NT2/D1 (cell line): ENCODE measurements around the gene SPOCD1.
A peak's percentile ranks its signal among the peaks of the same experiment; 100 is the strongest.

Source experiments
- DNase-seq: peaks from one replicate; pipeline ENCODE4 v3.0.0-alpha.2; 2011; ENCODE audit warnings: low read depth, low spot score
- H3K27me3 ChIP-seq: 2 replicates; pipeline ENCODE4 v1.6.0; 2011; ENCODE audit warnings: mild to moderate bottlenecking; ENCODE audit not compliant: insufficient read length, insufficient read depth
- H3K36me3 ChIP-seq: 2 replicates; pipeline ENCODE4 v1.6.1; 2011; ENCODE audit warnings: mild to moderate bottlenecking, low read length, mixed read lengths; ENCODE audit not compliant: insufficient read depth, insufficient read length
- H3K4me1 ChIP-seq: 2 replicates; pipeline ENCODE4 v1.5.1; 2011; ENCODE audit not compliant: insufficient read depth, insufficient read length
- H3K4me3 ChIP-seq: 2 replicates; pipeline ENCODE4 v1.5.1; 2011; ENCODE audit warnings: low read depth; ENCODE audit not compliant: insufficient read length
- H3K9ac ChIP-seq: 2 replicates; pipeline ENCODE4 v1.6.0; 2011; ENCODE audit warnings: low read depth; ENCODE audit not compliant: insufficient read length
- H3K9me3 ChIP-seq: 2 replicates; pipeline ENCODE4 v1.5.1; 2011; ENCODE audit warnings: mild to moderate bottlenecking, low read length; ENCODE audit not compliant: insufficient read depth
- SUZ12 ChIP-seq: IDR thresholded peaks from 2 replicates; pipeline ENCODE4 v1.6.1; 2011; ENCODE audit not compliant: insufficient read length, insufficient read depth; ENCODE audit errors: extremely low read depth
- YY1 ChIP-seq: IDR thresholded peaks from 2 replicates; pipeline ENCODE4 v1.6.1; 2011; ENCODE audit not compliant: insufficient read length, insufficient read depth
- ZNF274 ChIP-seq: IDR thresholded peaks from 2 replicates; pipeline ENCODE4 v1.6.1; 2011; ENCODE audit warnings: mild to moderate bottlenecking, low read depth, low read length

The SPOCD1 gene

DNA sequence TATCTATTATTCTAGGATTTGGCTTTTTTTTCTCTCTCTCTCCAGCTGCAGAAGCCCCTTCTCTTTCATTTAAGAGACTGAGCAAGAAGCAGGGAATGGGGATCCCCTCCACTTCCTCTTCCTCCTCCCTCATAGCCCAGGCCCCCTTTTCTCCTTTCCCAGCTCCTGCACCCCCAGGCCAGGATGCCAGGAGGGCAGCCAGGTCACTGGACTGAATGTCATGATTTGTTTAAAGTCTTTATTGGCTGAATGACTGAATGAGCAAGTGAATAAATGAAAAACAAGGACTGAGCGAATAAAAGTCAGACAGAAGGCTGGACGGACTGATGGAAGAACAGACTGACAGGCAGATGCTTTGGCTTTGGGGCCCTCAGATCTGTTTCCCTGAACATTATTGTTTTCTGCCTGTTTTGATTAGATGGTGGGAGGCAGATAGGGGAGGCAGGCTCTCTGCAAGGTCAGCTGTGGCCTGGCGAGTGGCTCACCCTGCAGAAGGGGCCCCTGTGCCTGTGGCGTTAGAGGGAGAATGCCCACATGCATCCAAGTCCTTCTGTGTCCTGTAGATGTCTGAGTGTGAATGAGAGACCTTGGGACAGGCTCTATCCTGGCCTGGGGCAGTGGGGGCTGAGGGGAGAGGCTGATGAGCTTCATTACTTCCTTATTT, 31.3 kb downstream of the SPOCD1 start:
- no peak overlapping the region for H3K9ac ChIP-seq

DNA sequence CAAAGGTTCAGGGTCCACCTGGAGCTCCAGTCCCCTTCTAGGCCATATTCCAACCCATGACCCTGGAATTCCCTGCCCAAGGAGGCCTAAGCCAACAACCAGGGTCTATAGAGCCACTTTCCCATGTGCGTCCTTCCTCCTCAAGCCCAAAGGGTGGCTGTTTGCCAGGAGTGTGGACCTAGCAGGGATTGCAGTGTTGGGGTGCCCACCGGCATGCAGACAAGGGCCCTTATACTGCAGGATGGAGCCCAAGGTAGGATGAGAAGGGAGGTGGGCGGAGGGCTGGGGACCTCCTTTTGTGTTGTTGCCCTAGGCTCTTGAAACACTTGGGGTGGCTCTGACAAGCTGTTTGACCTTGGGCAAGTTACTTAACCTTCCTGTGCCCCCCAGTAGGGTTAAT, 32.0 kb downstream of the SPOCD1 start:
- Histone ChIP-seq H3K36me3 (no peaks in the 10 kb centered on the region), H3K9me3 (no peaks in the 10 kb centered on the region), H3K27me3 (no peaks in the 10 kb centered on the region), H3K4me1 (peaks cover 22% of the 10 kb centered on the region), H3K9ac (no peak overlapping the region), H3K4me3 (no peak overlapping the region)
- no peak for DNase-seq
- no peak for TF ChIP-seq ZNF274
- TF ChIP-seq SUZ12, result no peak
- TF ChIP-seq YY1, result no peak

More for the DNA sequence above, 31.3 kb downstream of the SPOCD1 start:
- DNase-seq, result no peak
- Histone ChIP-seq H3K9me3 (no peaks in the 10 kb centered on the region), H3K27me3 (no peaks in the 10 kb centered on the region), H3K36me3 (no peaks in the 10 kb centered on the region), H3K4me3 (no peak overlapping the region), H3K4me1 (peaks cover 24% of the 10 kb centered on the region)
- TF ChIP-seq SUZ12 (no peak), YY1 (no peak), ZNF274 (no peak)

DNA sequence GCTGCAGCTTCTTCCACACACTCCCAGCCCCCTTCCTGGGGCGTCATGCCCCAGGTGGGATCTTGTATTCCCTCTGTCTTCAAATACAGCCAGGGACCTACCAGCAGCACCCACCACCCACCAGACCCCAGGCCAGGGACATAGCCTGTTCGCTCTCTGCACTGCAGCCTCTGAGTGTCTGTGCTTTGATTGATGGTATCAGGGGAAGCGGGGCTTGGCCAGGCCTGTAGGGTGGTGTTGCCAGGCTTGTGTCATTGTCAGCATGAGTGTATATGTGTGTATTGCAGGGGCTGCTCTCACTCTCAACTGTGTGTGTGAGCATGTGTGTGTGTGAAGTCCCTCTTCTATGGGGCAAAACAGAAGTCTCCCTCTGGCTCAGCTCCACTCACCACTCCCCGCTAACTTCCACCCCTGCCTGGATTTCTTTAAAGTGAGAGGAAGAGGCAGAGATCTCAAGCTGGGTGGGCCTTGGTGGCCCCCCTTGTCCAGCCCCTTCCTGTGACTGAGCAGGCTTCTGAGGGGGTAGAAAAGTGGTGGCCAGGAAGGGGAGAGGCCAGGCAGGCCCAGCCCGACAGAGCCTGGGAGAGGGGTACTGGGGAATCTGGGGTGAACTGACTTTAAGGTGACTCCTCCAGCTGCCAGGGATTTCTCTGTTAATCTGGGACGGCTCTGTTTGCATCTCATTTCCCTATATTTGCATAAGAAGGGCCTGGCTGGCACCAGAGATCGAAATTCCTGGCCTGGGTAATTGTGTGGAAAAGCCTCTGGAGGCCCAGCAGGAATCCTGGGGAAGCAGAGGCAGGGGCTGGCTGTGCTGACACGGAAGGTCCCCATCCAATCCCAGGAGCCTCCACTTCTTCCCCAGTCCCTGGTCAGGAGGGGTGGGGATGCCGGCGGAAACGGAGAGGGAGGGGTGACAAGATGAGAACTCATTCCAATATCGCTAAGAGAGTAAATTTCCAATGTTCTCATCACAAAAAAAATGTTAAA, 33.1 kb downstream of the SPOCD1 start:
- H3K4me1 ChIP-seq, result peaks cover 19% of the 10 kb centered on the region
- no peaks in the 10 kb centered on the region for H3K9me3 ChIP-seq
- H3K36me3 ChIP-seq, result no peaks in the 10 kb centered on the region
- no peaks in the 10 kb centered on the region for H3K27me3 ChIP-seq
- peak overlapping the region; percentile 57 for H3K9ac ChIP-seq
- H3K4me3 ChIP-seq, result no peak overlapping the region
- DNase-seq, result peak; percentile 71
- no peak for TF ChIP-seq YY1
- no peak for TF ChIP-seq ZNF274
- no peak for TF ChIP-seq SUZ12

DNA sequence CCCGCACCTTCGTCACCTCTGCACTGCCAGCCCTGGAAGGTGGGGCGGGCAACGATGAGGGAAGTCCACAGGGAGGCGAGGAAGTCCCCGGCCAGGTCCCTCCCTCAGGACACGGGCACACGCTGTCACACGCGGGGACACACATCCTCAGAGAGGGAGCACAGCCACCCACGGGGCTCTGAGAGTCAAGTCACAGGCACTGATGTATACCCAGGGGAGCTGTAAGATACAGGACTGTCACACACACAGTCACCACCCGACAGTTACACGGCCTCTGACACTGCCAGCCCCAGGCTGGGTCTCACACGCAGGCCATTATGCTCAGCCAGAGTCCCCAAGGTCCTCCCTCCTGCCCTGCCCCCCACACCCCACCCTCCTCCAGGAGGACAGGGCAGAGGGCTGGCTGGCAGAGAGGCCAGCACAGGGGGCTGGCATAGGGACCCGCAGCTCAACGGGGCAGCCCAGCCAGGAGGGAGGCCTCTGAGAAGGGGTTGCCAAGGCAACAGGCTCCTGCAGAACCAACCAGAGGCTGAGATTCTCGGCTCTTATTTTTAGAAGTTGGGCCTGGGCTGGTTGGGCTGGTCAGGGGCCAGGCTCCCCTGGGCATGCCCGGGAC, 34.0 kb downstream of the SPOCD1 start:
- Histone ChIP-seq H3K9ac (peak overlapping the region; percentile 57), H3K36me3 (no peaks in the 10 kb centered on the region), H3K4me1 (peaks cover 21% of the 10 kb centered on the region), H3K4me3 (no peak overlapping the region), H3K27me3 (no peaks in the 10 kb centered on the region), H3K9me3 (no peaks in the 10 kb centered on the region)
- no peak for DNase-seq
- TF ChIP-seq ZNF274, result no peak
- TF ChIP-seq SUZ12, result no peak
- TF ChIP-seq YY1, result no peak

DNA sequence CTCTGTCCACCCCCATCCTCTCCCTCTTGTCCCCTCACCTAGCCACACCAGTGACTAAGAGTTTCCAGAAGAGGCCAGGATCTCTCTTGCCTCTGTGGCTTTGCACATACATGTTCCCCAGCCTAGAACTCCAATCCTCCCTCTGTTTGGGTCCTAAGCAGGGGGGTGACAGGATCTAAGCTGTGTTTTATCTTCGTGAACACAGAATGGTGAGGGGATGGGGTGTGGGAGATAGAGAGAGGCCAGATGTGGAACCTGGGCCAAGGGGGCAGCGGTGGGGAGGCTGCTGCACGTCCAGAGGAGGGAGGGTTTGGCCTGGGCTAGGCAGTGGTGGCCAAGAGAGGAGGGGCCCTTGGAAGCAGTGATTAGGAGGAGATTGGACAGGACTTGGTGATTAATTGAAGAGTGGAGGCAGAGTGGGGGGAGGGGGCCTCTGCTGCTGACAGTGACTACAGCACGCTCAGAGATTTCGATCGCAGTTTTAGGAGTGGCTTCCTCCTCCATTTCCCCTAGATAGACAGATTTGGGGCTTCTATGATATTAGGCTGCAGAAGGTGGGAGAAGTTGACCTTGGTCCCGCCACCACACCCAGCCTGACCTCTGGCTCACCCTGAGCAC, 34.6 kb downstream of the SPOCD1 start:
- no peak overlapping the region for H3K9ac ChIP-seq
- no peak for DNase-seq

DNA sequence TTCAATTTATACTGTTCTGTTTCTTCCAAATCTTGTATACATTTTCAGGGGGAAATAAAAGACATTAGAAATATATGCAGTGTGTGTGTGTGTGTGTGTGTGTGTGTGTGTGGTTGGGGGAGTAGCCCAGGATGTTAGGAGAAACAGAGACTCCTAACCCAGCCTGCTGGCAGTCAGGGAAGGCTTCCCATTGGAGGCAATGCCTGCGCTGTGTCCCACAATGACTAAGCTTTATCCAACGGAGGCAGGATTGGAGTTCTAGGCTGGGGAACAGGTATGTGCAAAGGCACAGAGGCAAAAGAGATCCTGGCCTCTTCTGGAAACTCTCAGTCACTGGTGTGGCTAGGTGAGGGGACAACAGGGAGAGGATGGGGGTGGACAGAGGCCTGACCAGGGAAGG, 35.2 kb downstream of the SPOCD1 start:
- peaks cover 28% of the 10 kb centered on the region for H3K4me1 ChIP-seq
- no peaks in the 10 kb centered on the region for H3K9me3 ChIP-seq
- no peak overlapping the region for H3K9ac ChIP-seq
- no peaks in the 10 kb centered on the region for H3K36me3 ChIP-seq
- DNase-seq, result no peak
- H3K27me3 ChIP-seq, result no peaks in the 10 kb centered on the region
- TF ChIP-seq YY1, result no peak
- TF ChIP-seq ZNF274, result no peak
- TF ChIP-seq SUZ12, result no peak
- no peak overlapping the region for H3K4me3 ChIP-seq

More for the DNA sequence above, 34.6 kb downstream of the SPOCD1 start:
- H3K36me3 ChIP-seq, result no peaks in the 10 kb centered on the region
- no peak overlapping the region for H3K4me3 ChIP-seq
- H3K4me1 ChIP-seq, result peaks cover 26% of the 10 kb centered on the region
- H3K27me3 ChIP-seq, result no peaks in the 10 kb centered on the region
- no peaks in the 10 kb centered on the region for H3K9me3 ChIP-seq
- TF ChIP-seq YY1 (no peak), SUZ12 (no peak), ZNF274 (no peak)

DNA sequence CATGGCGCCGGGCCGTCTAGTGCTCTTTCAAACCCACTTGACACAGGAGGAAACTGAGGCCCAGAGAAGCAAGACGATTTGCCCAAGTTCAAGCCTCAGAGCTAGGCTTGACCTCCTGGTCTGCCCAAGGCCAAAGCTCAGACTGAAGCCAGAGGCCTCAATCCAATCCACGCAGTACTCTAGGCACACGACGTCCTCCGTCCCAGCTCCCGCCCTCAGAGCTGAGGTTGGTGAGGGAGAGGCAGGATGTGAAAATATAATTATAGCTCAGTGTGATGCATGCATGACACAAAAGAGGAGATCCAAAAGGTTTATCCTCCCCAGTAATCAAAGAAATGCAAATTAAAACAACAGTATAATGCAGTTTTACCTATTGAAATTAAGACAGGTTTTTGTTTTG, 36.1 kb downstream of the SPOCD1 start:
- no peak for DNase-seq
- H3K4me3 ChIP-seq, result no peak overlapping the region
- no peaks in the 10 kb centered on the region for H3K36me3 ChIP-seq
- TF ChIP-seq SUZ12 (no peak), YY1 (no peak), ZNF274 (no peak)
- H3K9ac ChIP-seq, result no peak overlapping the region
- H3K4me1 ChIP-seq, result peaks cover 31% of the 10 kb centered on the region
- peaks cover 6% of the 10 kb centered on the region for H3K27me3 ChIP-seq
- H3K9me3 ChIP-seq, result no peaks in the 10 kb centered on the region
